HEK293T (cell line): Measurements from ENCODE around the gene THSD4.

ENCODE experiments used
- CTCF ChIA-PET: fragments of 350-600 bp; formaldehyde crosslinking; extraction: SDS; loops from one replicate; lab custom pipeline; 2021; ENCODE audit warnings: antibody characterized with exemption, inconsistent platforms; lab: Yijun Ruan, JAX
- POLR2A ChIA-PET: fragments of 350-600 bp; formaldehyde crosslinking; extraction: SDS; loops from one replicate; lab custom pipeline; 2020; ENCODE audit warnings: antibody characterized with exemption, inconsistent platforms; lab: Yijun Ruan, JAX
- DNase-seq: peaks from one replicate; pipeline ENCODE4 v3.0.0; 2012; ENCODE audit warnings: mixed read lengths; ENCODE audit errors: extremely low spot score
- ARNT ChIP-seq: fragments of 450-650 bp; IDR thresholded peaks from 2 replicates; pipeline ENCODE4 v1.6.1; 2017; ENCODE audit warnings: mild to moderate bottlenecking
- BHLHE40 ChIP-seq: fragments of 450-650 bp; IDR thresholded peaks from 2 replicates; pipeline ENCODE4 v1.6.1; 2016; ENCODE audit warnings: mild to moderate bottlenecking, moderate library complexity, borderline replicate concordance
- CTBP1 ChIP-seq: fragments of 450-650 bp; IDR thresholded peaks from 2 replicates; pipeline ENCODE4 v1.6.1; 2016; ENCODE audit warnings: borderline replicate concordance
- ELF4 ChIP-seq: fragments of 450-650 bp; IDR thresholded peaks from 2 replicates; pipeline ENCODE4 v1.6.1; 2017; ENCODE audit warnings: antibody characterized with exemption
- FOXA1 ChIP-seq: fragments of 450-650 bp; IDR thresholded peaks from 2 replicates; pipeline ENCODE4 v1.6.1; 2016; ENCODE audit warnings: mild to moderate bottlenecking
- FOXK2 ChIP-seq: fragments of 450-650 bp; IDR thresholded peaks from 2 replicates; pipeline ENCODE4 v1.6.1; 2016; ENCODE audit warnings: mild to moderate bottlenecking
- FOXM1 ChIP-seq: fragments of 450-650 bp; IDR thresholded peaks from 2 replicates; pipeline ENCODE4 v1.6.1; 2017; ENCODE audit warnings: mild to moderate bottlenecking, borderline replicate concordance
- HDGF ChIP-seq: fragments of 450-650 bp; IDR thresholded peaks from 2 replicates; pipeline ENCODE4 v1.6.1; 2017; ENCODE audit warnings: antibody characterized with exemption, borderline replicate concordance
- L3MBTL2 ChIP-seq: fragments of 450-650 bp; conservative IDR thresholded peaks from 2 replicates; pipeline ENCODE4 v1.6.1; 2016; ENCODE audit warnings: mild to moderate bottlenecking
- LEF1 ChIP-seq: fragments of 450-650 bp; IDR thresholded peaks from 2 replicates; pipeline ENCODE4 v1.6.1; 2017; ENCODE audit warnings: mild to moderate bottlenecking, borderline replicate concordance
- NFRKB ChIP-seq: fragments of 450-650 bp; IDR thresholded peaks from 2 replicates; pipeline ENCODE4 v1.6.1; 2016; ENCODE audit warnings: mild to moderate bottlenecking, moderate library complexity
- SP1 ChIP-seq: fragments of 450-650 bp; IDR thresholded peaks from 2 replicates; pipeline ENCODE4 v1.6.1; 2017
- SUZ12 ChIP-seq: fragments of 450-650 bp; IDR thresholded peaks from 2 replicates; pipeline ENCODE4 v1.6.1; 2016; ENCODE audit warnings: mild to moderate bottlenecking
- TARDBP ChIP-seq: fragments of 450-650 bp; IDR thresholded peaks from 2 replicates; pipeline ENCODE4 v1.6.1; 2016
- ZNF384 ChIP-seq: fragments of 450-650 bp; IDR thresholded peaks from 2 replicates; pipeline ENCODE4 v1.6.1; 2016
- TF ChIP-seq, protein P1 (sequence below): fragments of 450-650 bp; IDR thresholded peaks from 2 replicates; pipeline ENCODE4 v1.6.1; 2016

THSD4 gene

DNA sequence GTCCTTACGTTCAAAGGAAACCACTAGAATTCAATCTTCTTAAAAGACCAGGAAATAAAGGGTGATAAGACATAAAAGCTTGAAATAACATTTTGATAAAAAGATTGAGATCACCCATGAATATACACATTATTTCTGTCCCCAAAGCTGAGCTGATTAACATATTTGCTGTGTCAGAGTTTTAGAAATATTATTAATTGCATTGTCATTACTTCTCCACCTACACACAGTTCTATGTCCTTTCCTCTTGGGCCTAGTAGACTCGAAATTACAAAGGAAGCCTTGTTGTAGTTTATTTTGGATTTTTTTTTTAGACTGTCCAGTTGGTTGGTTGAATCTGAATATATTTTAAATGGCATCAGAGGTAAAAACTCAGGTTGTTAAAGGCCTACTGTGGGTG lies 614.0 kb downstream of the THSD4 start:
- TF ChIP-seq HDGF (no peak), CTBP1 (no peak), FOXM1 (no peak), SUZ12 (no peak), BHLHE40 (no peak), ARNT (no peak), ZNF384 (no peak), TARDBP (no peak), FOXA1 (no peak), SP1 (no peak), LEF1 (no peak), ELF4 (no peak), NFRKB (no peak), FOXK2 (no peak), L3MBTL2 (no peak)
- TF ChIP-seq, protein P1, sequence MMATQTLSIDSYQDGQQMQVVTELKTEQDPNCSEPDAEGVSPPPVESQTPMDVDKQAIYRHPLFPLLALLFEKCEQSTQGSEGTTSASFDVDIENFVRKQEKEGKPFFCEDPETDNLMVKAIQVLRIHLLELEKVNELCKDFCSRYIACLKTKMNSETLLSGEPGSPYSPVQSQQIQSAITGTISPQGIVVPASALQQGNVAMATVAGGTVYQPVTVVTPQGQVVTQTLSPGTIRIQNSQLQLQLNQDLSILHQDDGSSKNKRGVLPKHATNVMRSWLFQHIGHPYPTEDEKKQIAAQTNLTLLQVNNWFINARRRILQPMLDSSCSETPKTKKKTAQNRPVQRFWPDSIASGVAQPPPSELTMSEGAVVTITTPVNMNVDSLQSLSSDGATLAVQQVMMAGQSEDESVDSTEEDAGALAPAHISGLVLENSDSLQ = no peak
- ChIA-PET CTCF (interaction anchor here (0.7 to 1.1 kb wide), 2 partner anchors 15 to 153 kb away, joined by 6 read pairs; no protein-coding TSS in a partner anchor), POLR2A (no interaction called here)
- DNase-seq = no peak

DNA sequence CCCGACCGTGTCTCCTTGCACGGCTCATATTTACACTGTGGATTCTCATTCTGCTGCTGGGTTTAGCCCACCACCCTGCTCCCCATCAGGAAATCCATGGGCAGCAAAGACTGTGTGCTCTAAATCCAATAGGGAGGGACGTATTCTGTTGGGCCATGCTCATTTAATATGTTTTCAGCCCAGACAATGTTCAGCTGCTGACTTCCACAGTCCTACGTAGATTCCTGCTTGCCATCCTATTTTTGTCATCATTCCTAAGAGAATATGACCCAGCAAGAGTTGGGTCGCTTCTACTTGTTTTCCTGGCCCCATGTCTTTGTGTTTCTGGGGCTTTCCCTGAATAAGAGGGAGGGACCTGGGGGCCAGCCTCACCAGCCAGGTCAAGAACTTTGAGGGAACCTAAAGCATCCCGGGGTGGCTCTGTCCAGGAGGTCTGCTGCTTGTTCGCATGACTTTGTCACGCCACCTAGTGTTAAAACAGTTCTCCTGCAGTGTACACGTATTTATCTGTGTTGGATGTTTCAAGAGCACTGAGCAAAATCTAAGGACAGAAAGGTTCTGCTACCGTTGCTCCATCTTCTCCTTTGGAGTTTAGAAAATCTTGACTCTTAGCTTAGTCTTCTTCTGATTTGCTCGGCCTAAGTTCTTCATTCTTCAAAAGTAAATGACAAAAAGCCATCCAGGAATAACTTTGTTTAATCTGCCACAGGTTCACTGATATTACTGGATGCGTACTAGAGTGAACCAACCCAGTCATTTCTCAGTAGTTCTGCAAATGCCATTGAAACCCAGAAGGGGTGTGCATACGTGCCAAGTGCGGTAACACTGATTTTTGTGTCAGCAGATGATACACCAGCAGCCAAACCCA lies 615.2 kb downstream of the THSD4 start:
- ChIA-PET POLR2A (no interaction called here), CTCF (interaction anchor here (0.6 to 1.3 kb wide), 6 partner anchors 8 to 1017 kb away, joined by 3 to 4 read pairs (median 3); no protein-coding TSS in a partner anchor)
- DNase-seq = peak; percentile 66
- TF ChIP-seq TARDBP (no peak), LEF1 (no peak), FOXA1 (no peak), BHLHE40 (no peak), FOXK2 (no peak), SUZ12 (no peak), NFRKB (no peak), HDGF (no peak), L3MBTL2 (no peak), ARNT (no peak), FOXM1 (no peak), SP1 (no peak), CTBP1 (no peak), ZNF384 (no peak), ELF4 (no peak)
- TF ChIP-seq, protein P1 = no peak

DNA sequence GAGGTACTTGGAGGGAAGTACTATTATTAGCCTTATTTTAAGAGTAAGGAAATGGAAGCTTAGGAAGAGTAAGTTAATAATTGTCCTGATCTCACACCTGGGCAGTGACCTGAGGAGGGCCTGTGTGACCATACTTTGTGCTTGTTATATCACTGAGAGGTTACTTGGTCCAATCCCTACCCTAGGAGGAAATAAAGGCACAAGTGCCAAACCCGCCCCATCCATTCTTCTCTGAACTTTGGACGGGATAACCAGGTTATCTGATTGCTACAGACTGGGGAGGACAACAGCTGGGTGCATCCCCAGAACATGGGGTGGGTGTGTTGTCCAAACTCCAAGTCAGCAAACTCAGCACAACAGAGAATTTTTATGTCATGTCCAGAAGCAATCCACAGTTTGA lies 617.4 kb downstream of the THSD4 start:
- ChIA-PET POLR2A (interaction anchor here (0.6 kb wide), 1 partner anchor 19 kb away, joined by 3 read pairs; no protein-coding TSS in a partner anchor), CTCF (interaction anchor here (0.7 to 1.5 kb wide), 2 partner anchors 11 to 424 kb away, joined by 3 read pairs; no protein-coding TSS in a partner anchor)
- DNase-seq = no peak
- TF ChIP-seq SP1 (no peak), TARDBP (no peak), CTBP1 (no peak)

DNA sequence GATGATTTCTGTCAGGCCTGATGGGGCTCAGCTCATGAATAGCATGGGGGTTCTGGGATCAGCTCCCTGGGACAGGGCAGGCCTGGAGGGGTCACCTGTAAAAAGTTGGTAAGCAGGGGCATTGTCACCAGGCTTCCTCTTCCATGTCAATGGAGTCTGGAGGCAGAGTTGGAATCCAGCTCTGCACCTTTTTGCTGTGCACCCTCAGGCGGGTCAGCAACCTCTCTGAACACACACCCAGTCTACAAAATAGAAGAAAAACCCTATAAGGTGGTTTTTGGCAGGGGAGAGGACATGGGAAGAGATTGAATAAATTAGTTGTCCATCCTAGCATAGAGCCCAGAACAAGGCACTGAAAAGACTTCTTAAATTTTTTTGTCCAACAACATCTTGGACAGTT lies 617.9 kb downstream of the THSD4 start:
- ChIA-PET POLR2A (no interaction called here), CTCF (interaction anchor here (1.5 kb wide), 1 partner anchor 11 kb away, joined by 3 read pairs; no protein-coding TSS in a partner anchor)
- no peak for DNase-seq
- TF ChIP-seq NFRKB (no peak), ELF4 (no peak)

DNA sequence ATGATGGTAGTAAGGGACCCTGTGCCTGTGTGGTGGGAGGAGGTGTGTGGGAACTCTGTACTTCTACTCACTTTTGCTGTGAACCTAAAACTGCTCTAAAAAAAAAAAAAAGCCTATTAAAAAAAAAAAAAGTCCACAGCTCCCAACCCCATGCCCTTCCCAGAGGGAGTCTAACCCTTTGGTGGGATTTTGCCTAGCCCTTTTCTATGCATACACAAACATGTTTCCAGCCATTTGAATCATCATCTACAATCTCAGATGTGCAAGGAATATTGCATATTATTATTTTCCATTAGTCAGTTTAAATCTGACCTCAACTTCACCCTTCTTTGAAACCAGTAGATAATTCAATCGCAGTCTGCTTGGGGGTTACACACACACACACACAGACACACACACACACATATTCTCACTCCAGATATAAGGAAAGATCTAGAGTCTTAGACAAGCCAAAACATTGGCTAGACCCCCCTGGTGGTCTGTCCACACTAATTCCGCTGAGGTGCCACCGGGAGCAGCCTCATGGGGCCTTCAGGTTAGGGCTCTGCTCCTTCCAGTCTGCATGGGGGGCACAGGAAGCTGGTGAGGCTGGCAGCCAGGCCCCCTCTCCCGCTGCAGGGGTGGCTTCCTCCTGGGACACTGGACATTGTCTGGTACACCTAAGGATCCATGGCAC lies 619.6 kb downstream of the THSD4 start:
- CTCF ChIA-PET = interaction anchor here (0.6 to 1.0 kb wide), 4 partner anchors 9 to 1637 kb away, joined by 3 read pairs; partner anchors contain the start of genes LARP6 and TLE3
- POLR2A ChIA-PET = no interaction called here
- DNase-seq = no peak
- TF ChIP-seq ZNF384 = no peak
- TF ChIP-seq L3MBTL2 = no peak
- TF ChIP-seq BHLHE40 = no peak
- TF ChIP-seq NFRKB = no peak
- TF ChIP-seq FOXM1 = no peak

DNA sequence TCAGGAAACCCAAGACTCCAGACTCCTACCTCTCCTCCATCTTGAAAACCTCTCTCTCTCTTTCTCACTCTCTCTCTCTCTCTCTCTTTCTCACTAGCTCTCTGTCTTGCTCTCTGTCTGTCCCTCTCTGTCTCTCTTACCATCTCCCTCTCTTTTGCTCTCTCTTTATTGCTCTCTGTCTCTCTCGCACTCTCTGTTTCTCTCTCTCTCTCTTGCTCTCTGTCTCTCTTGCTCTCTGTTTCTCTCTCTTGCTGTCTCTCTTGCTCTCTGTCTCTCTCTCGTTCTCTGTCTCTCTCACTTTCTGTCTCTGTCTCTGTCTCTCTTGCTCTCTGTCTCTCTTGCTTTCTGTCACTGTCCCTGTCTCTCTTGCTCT lies 620.1 kb downstream of the THSD4 start:
- CTCF ChIA-PET = interaction anchor here (0.6 to 1.0 kb wide), 3 partner anchors 8 to 881 kb away, joined by 3 read pairs; partner anchors contain the start of gene LARP6
- no peak for TF ChIP-seq FOXA1
- 0 out of 2 replicates have a peak, but pooled peaks have one; percentile 9 for TF ChIP-seq CTBP1
- no peak for DNase-seq
- POLR2A ChIA-PET = no interaction called here

DNA sequence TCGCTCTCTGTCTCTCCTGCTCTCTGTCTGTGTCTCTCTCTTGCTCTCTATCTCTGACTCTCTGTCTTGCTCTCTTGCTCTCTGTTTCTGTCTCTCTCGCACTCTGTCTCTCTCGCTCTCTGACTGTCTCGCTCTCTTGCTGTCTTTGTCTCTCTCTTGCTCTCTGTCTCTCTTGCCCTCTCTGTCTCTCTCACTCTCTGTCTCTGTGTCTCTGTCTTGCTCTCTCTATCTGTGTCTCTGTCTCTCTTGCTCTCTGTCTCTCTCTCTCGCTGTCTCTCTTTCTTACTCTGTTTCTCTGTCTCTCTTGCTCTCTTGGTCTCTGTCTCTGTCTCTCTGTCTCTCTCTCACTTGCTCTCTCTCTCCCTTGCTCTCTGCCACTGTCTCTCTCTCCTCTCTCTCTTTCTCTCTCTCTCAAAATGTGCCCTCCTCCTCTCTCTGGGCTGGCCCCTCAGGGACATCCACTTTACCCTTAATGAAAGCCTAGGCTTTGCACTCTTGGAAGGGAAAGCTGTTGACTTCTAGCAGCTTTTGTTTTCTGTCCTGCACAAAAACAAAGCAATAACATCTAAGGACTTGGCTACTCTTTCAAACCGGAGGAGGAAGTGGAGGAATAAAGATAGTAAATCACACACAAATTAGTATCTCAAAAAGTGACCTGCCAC lies 621.1 kb downstream of the THSD4 start:
- POLR2A ChIA-PET = interaction anchor here (0.6 kb wide), 1 partner anchor 132 kb away, joined by 3 read pairs; no protein-coding TSS in a partner anchor
- no peak for DNase-seq
- no peak for TF ChIP-seq SP1
- CTCF ChIA-PET = no interaction called here
